Measurements from ENCODE around the gene IKZF4.
A peak's percentile ranks its signal among the peaks of the same experiment; 100 is the strongest.

Gene IKZF4

DNA sequence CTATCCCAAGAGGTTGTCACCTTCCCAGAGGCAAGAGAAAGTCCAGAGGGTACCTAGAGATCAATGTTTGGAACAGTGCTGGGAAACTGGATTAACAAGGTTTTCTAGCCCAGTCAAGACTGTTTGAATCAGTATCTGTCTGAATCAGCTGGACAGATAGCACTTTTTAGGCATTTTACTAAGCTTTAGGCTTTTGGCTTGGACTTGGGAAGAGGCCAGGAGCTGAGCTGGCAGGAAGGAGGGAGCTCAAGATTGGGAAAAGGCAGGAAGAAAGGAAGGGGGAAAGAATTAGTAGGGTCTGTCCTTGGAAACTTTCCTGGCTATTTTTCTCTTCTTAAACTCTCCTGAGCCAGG is 8.3 kb downstream of the IKZF4 start:
- no peak overlapping the region for H2AFZ ChIP-seq (ENCODE audit: low read length)
- H3K27ac ChIP-seq (ENCODE audit: low read depth, low read length, poor library complexity, severe bottlenecking), result no peak overlapping the region

DNA sequence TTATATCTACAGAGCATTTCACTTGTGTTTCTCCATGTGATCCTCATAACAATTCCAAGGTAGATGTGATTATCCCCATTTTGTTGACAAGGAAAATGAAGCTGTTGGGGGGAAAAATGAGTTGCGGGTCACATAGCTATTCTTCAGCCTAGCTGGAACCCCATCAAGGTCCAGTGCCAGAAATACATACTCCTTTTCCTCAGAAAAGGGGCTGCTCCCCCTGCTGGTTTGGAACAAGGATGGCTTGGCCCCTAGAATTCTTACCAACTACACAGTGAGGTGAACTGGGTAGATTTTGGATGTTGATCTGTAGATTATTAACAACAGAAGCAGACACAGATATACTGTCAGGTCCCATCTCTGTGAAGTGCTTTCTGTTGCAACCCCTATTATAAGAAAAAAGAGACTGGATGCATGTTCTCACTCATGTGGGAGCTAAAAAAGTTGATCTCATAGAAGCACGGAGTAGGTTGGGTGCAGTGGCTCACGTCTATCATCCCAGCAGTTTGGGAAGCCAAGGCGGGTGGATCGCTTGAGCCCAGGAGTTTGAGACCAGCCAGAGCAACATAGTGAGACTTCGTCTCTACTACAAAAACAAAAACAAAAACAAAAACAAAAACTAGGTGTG is 8.9 kb downstream of the IKZF4 start:
- H3K4me1 ChIP-seq (ENCODE audit: insufficient read depth, low read length, severe bottlenecking), result no peaks in the 10 kb centered on the region
- no peaks in the 10 kb centered on the region for H3K9me3 ChIP-seq (ENCODE audit: low read length)
- no peak overlapping the region for H3K4me3 ChIP-seq (ENCODE audit: low read depth, low read length, poor library complexity, severe bottlenecking)
- H3K27ac ChIP-seq (ENCODE audit: low read depth, low read length, poor library complexity, severe bottlenecking), result no peak overlapping the region
- H4K20me1 ChIP-seq (ENCODE audit: insufficient read depth, low read length), result no peaks in the 10 kb centered on the region
- H3K79me2 ChIP-seq (ENCODE audit: insufficient read depth, low read length), result no peaks in the 10 kb centered on the region
- H2AFZ ChIP-seq (ENCODE audit: low read length), result no peak overlapping the region
- H3F3A ChIP-seq (ENCODE audit: insufficient read depth, low read length), result no peaks in the 10 kb centered on the region
- H3K9ac ChIP-seq (ENCODE audit: low read length), result no peak overlapping the region
- H3K27me3 ChIP-seq (ENCODE audit: insufficient read depth, low read length), result no peaks in the 10 kb centered on the region
- TF ChIP-seq EZH2 (IDR thresholded peaks at IDR 0.05; ENCODE audit: borderline replicate concordance, low read length), result no peak
- TF ChIP-seq, protein P1, sequence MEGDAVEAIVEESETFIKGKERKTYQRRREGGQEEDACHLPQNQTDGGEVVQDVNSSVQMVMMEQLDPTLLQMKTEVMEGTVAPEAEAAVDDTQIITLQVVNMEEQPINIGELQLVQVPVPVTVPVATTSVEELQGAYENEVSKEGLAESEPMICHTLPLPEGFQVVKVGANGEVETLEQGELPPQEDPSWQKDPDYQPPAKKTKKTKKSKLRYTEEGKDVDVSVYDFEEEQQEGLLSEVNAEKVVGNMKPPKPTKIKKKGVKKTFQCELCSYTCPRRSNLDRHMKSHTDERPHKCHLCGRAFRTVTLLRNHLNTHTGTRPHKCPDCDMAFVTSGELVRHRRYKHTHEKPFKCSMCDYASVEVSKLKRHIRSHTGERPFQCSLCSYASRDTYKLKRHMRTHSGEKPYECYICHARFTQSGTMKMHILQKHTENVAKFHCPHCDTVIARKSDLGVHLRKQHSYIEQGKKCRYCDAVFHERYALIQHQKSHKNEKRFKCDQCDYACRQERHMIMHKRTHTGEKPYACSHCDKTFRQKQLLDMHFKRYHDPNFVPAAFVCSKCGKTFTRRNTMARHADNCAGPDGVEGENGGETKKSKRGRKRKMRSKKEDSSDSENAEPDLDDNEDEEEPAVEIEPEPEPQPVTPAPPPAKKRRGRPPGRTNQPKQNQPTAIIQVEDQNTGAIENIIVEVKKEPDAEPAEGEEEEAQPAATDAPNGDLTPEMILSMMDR (IDR thresholded peaks at IDR 0.05; ENCODE audit: low read length), result peak; percentile 69
- H3K4me2 ChIP-seq (ENCODE audit: low read length), result no peak overlapping the region
- no peaks in the 10 kb centered on the region for H3K36me3 ChIP-seq (ENCODE audit: insufficient read depth, low read length)
- H3K9me2 ChIP-seq (ENCODE audit: low read depth, low read length), result no peaks in the 10 kb centered on the region

More for the DNA sequence above, 8.3 kb downstream of the IKZF4 start:
- H3K4me1 ChIP-seq (ENCODE audit: insufficient read depth, low read length, severe bottlenecking), result no peaks in the 10 kb centered on the region
- H3K36me3 ChIP-seq (ENCODE audit: insufficient read depth, low read length), result no peaks in the 10 kb centered on the region
- H3K9me3 ChIP-seq (ENCODE audit: low read length), result no peaks in the 10 kb centered on the region
- no peaks in the 10 kb centered on the region for H3K27me3 ChIP-seq (ENCODE audit: insufficient read depth, low read length)
- no peaks in the 10 kb centered on the region for H4K20me1 ChIP-seq (ENCODE audit: insufficient read depth, low read length)
- H3K79me2 ChIP-seq (ENCODE audit: insufficient read depth, low read length), result no peaks in the 10 kb centered on the region
- no peak for TF ChIP-seq EZH2 (IDR thresholded peaks at IDR 0.05; ENCODE audit: borderline replicate concordance, low read length)
- TF ChIP-seq, protein P1 (IDR thresholded peaks at IDR 0.05; ENCODE audit: low read length), result no peak
- H3K4me2 ChIP-seq (ENCODE audit: low read length), result no peak overlapping the region
- no peaks in the 10 kb centered on the region for H3K9me2 ChIP-seq (ENCODE audit: low read depth, low read length)
- no peak overlapping the region for H3K4me3 ChIP-seq (ENCODE audit: low read depth, low read length, poor library complexity, severe bottlenecking)
- no peak overlapping the region for H3K9ac ChIP-seq (ENCODE audit: low read length)
- no peaks in the 10 kb centered on the region for H3F3A ChIP-seq (ENCODE audit: insufficient read depth, low read length)

DNA sequence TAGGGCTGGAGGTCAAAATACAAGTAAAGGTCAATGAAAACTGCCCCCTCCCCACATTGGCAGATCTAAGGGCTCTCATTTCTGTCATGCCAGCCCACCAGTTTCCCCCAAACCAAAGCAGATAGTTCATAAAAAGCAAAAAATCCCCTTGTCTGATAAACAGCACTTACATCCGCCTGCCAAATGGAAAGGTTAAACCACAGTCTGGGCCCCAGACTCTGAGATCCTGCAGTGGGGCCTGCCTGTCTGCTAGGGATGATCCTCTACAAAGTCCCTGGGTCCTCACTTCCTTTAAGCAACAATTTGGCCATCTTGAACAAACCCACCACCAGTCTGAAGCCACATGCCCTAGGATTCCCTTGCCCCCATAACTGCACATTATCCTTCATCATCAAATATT is 11.1 kb downstream of the IKZF4 start:
- Histone ChIP-seq H4K20me1 (ENCODE audit: insufficient read depth, low read length) (no peaks in the 10 kb centered on the region), H2AFZ (ENCODE audit: low read length) (no peak overlapping the region), H3K9ac (ENCODE audit: low read length) (no peak overlapping the region), H3K36me3 (ENCODE audit: insufficient read depth, low read length) (no peaks in the 10 kb centered on the region), H3K79me2 (ENCODE audit: insufficient read depth, low read length) (no peaks in the 10 kb centered on the region), H3K27me3 (ENCODE audit: insufficient read depth, low read length) (no peaks in the 10 kb centered on the region), H3K4me3 (ENCODE audit: low read depth, low read length, poor library complexity, severe bottlenecking) (no peak overlapping the region), H3K4me1 (ENCODE audit: insufficient read depth, low read length, severe bottlenecking) (no peaks in the 10 kb centered on the region), H3K9me2 (ENCODE audit: low read depth, low read length) (no peaks in the 10 kb centered on the region), H3K4me2 (ENCODE audit: low read length) (no peak overlapping the region), H3K27ac (ENCODE audit: low read depth, low read length, poor library complexity, severe bottlenecking) (no peak overlapping the region), H3F3A (ENCODE audit: insufficient read depth, low read length) (no peaks in the 10 kb centered on the region), H3K9me3 (ENCODE audit: low read length) (no peaks in the 10 kb centered on the region)
- TF ChIP-seq, protein P1 (IDR thresholded peaks at IDR 0.05; ENCODE audit: low read length), result no peak
- no peak for TF ChIP-seq EZH2 (IDR thresholded peaks at IDR 0.05; ENCODE audit: borderline replicate concordance, low read length)
